Astrocyte (in vitro differentiated cells and primary cell): ENCODE data around the gene FNDC8. TPM values are rescaled to one million over a fixed set of nuclear protein-coding genes. Genes with fewer than 3 reads are reported as not detected.

Experiments used
- DNase-seq: peaks from one replicate; pipeline ENCODE4 v3.0.0-alpha.2; 2010; ENCODE audit warnings: low read depth
- FAIRE-seq: peaks from 2 replicates; lab custom pipeline; 2011; peaks lifted over from hg19 to GRCh38; lab: Jason Lieb, UNC
- H2AFZ ChIP-seq: 2 replicates; pipeline ENCODE4 v1.6.0; 2012; ENCODE audit warnings: low read depth, low read length, inconsistent platforms
- H3K27ac ChIP-seq: 2 replicates; pipeline ENCODE4 v1.5.1; 2011; ENCODE audit warnings: low read depth, low read length, inconsistent platforms
- H3K27me3 ChIP-seq: 2 replicates; pipeline ENCODE4 v1.6.0; 2011; ENCODE audit warnings: low read length, inconsistent platforms; ENCODE audit not compliant: insufficient read depth
- H3K36me3 ChIP-seq: 2 replicates; pipeline ENCODE4 v1.5.1; 2011; ENCODE audit warnings: low read length, inconsistent platforms; ENCODE audit not compliant: insufficient read depth
- H3K4me1 ChIP-seq: 2 replicates; pipeline ENCODE4 v1.5.1; 2011; ENCODE audit warnings: low read length, inconsistent platforms; ENCODE audit not compliant: insufficient read depth
- H3K4me2 ChIP-seq: 2 replicates; pipeline ENCODE4 v1.6.0; 2012; ENCODE audit warnings: low read length, inconsistent platforms
- H3K4me3 ChIP-seq: 2 replicates; pipeline ENCODE4 v1.5.1; 2011; ENCODE audit warnings: low read depth, mild to moderate bottlenecking, low read length, inconsistent platforms; ENCODE audit not compliant: insufficient read depth
- H3K79me2 ChIP-seq: 2 replicates; pipeline ENCODE4 v1.6.0; 2012; ENCODE audit warnings: mild to moderate bottlenecking, low read length, inconsistent platforms; ENCODE audit not compliant: insufficient read depth
- H3K9ac ChIP-seq: 2 replicates; pipeline ENCODE4 v1.6.0; 2012; ENCODE audit warnings: mild to moderate bottlenecking, low read length, inconsistent platforms
- H3K9me3 ChIP-seq: 2 replicates; pipeline ENCODE4 v1.5.1; 2012; ENCODE audit warnings: low read depth, mild to moderate bottlenecking, low read length, inconsistent platforms; ENCODE audit not compliant: insufficient read depth
- H4K20me1 ChIP-seq: 2 replicates; pipeline ENCODE4 v1.6.0; 2012; ENCODE audit warnings: low read length, inconsistent platforms; ENCODE audit not compliant: insufficient read depth
- H3K27ac Mint-ChIP-seq: one replicate; pipeline ENCODE4 v1.8.0; 2021; ENCODE audit warnings: mild to moderate bottlenecking, mixed read lengths; ENCODE audit not compliant: unreplicated experiment
- H3K27me3 Mint-ChIP-seq: one replicate; pipeline ENCODE4 v1.8.0; 2021; ENCODE audit warnings: low read depth, mixed read lengths; ENCODE audit not compliant: unreplicated experiment
- H3K36me3 Mint-ChIP-seq: one replicate; pipeline ENCODE4 v1.8.0; 2021; ENCODE audit warnings: low read depth, mixed read lengths; ENCODE audit not compliant: unreplicated experiment
- H3K4me1 Mint-ChIP-seq: one replicate; pipeline ENCODE4 v1.8.0; 2021; ENCODE audit warnings: low read depth, mixed read lengths; ENCODE audit not compliant: unreplicated experiment
- H3K4me3 Mint-ChIP-seq: one replicate; pipeline ENCODE4 v1.8.0; 2021; ENCODE audit warnings: mild to moderate bottlenecking, moderate library complexity, mixed read lengths; ENCODE audit not compliant: unreplicated experiment
- H3K9me3 Mint-ChIP-seq: one replicate; pipeline ENCODE4 v1.8.0; 2021; ENCODE audit warnings: mild to moderate bottlenecking, mixed read lengths; ENCODE audit not compliant: unreplicated experiment
- EZH2 ChIP-seq: IDR thresholded peaks from 2 replicates; pipeline ENCODE4 v1.6.1; 2012; ENCODE audit warnings: mild to moderate bottlenecking, low read length, inconsistent platforms; ENCODE audit not compliant: insufficient read depth
- total RNA-seq: library from RNA; stranded (reverse); gene quantifications from 2 replicates; pipeline ENCODE4 v1.2.1, GENCODE V29; 2021
- TF ChIP-seq, protein P1 (sequence below): IDR thresholded peaks from 2 replicates; pipeline ENCODE4 v1.5.1; 2011; ENCODE audit warnings: low read depth, mild to moderate bottlenecking, inconsistent platforms, low read length, moderate library complexity; ENCODE audit not compliant: insufficient read depth

Gene FNDC8
- total RNA-seq, 1 donor from 2014 or later = not detected

DNA sequence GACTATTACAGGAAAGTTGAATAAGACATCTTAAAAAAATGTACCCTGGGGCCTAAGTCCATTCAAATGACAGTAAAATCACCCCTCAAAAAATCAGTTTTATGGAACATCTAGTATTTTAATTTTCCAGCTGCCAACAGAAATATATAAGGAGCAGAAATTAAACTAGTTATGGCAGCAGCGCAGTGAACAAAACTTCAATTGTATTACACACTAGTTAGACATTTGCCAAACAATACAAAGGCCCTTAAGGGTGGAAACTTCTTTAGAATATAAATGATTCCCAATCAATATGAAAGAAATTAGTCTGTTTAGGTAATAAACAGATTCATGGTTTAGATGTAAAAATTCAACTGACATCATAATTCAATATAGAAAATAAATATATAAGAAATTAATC, 39.8 kb upstream of the FNDC8 start:
- H2AFZ ChIP-seq = no peak overlapping the region
- no peaks in the 10 kb centered on the region for H3K9me3 ChIP-seq
- no peaks in the 10 kb centered on the region for H3K9me3 Mint-ChIP-seq
- peaks cover 27% of the 10 kb centered on the region for H3K4me1 ChIP-seq
- peaks cover 21% of the 10 kb centered on the region for H3K4me1 Mint-ChIP-seq
- H3K36me3 ChIP-seq = no peaks in the 10 kb centered on the region
- H3K4me2 ChIP-seq = no peak overlapping the region
- no peak overlapping the region for H3K4me3 Mint-ChIP-seq
- FAIRE-seq (no peak), DNase-seq (no peak)
- H3K79me2 ChIP-seq = peaks cover 81% of the 10 kb centered on the region
- no peaks in the 10 kb centered on the region for H3K27me3 Mint-ChIP-seq
- H3K9ac ChIP-seq = no peak overlapping the region
- H3K27ac ChIP-seq = no peak overlapping the region
- peaks cover 17% of the 10 kb centered on the region for H4K20me1 ChIP-seq
- TF ChIP-seq EZH2 = no peak
- TF ChIP-seq, protein P1, sequence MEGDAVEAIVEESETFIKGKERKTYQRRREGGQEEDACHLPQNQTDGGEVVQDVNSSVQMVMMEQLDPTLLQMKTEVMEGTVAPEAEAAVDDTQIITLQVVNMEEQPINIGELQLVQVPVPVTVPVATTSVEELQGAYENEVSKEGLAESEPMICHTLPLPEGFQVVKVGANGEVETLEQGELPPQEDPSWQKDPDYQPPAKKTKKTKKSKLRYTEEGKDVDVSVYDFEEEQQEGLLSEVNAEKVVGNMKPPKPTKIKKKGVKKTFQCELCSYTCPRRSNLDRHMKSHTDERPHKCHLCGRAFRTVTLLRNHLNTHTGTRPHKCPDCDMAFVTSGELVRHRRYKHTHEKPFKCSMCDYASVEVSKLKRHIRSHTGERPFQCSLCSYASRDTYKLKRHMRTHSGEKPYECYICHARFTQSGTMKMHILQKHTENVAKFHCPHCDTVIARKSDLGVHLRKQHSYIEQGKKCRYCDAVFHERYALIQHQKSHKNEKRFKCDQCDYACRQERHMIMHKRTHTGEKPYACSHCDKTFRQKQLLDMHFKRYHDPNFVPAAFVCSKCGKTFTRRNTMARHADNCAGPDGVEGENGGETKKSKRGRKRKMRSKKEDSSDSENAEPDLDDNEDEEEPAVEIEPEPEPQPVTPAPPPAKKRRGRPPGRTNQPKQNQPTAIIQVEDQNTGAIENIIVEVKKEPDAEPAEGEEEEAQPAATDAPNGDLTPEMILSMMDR = no peak
- no peak overlapping the region for H3K4me3 ChIP-seq
- H3K27ac Mint-ChIP-seq = no peak overlapping the region
- no peaks in the 10 kb centered on the region for H3K27me3 ChIP-seq
- no peaks in the 10 kb centered on the region for H3K36me3 Mint-ChIP-seq

DNA sequence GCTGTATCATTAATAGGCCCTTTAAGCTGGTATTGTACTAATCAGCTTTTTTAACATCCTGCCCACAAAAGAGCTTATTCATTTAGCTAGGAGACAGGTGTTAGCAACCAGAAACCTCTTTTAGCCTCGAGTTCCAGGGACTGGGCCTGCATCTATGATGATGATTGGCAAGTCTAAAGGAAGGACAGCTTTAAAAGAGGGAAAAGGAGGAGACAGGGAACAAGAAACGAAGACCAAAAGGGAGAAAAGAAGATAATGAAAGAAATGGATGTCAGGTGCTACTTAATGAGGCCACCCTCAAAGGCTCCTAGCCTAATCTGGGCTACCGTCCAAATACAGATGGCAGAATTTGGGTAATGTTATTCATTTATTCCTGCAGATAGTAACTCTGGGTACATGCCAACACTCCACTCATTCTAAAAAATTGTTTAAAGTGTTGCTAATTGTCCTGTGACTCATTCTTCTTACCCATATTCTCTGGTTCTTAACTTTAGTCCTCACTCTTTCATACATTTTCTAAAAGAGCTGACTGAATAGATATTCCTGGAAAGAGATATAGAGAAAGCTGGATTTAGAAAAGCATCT, 39.2 kb upstream of the FNDC8 start:
- Mint-ChIP-seq H3K27ac (no peak overlapping the region), H3K4me1 (peaks cover 25% of the 10 kb centered on the region), H3K4me3 (no peak overlapping the region), H3K36me3 (no peaks in the 10 kb centered on the region), H3K9me3 (no peaks in the 10 kb centered on the region), H3K27me3 (no peaks in the 10 kb centered on the region)
- TF ChIP-seq, protein P1 = no peak
- no peak for TF ChIP-seq EZH2
- peak; percentile 13 for FAIRE-seq
- Histone ChIP-seq H3K36me3 (no peaks in the 10 kb centered on the region), H3K4me3 (peak overlapping the region; percentile 26), H3K79me2 (peaks cover 82% of the 10 kb centered on the region), H2AFZ (no peak overlapping the region), H3K4me1 (peaks cover 33% of the 10 kb centered on the region), H3K4me2 (peak overlapping the region; percentile 68), H3K9me3 (no peaks in the 10 kb centered on the region), H3K27ac (peak overlapping the region; percentile 48), H3K27me3 (no peaks in the 10 kb centered on the region), H3K9ac (peak overlapping the region; percentile 13), H4K20me1 (peaks cover 16% of the 10 kb centered on the region)
- DNase-seq = peak; percentile 87

DNA sequence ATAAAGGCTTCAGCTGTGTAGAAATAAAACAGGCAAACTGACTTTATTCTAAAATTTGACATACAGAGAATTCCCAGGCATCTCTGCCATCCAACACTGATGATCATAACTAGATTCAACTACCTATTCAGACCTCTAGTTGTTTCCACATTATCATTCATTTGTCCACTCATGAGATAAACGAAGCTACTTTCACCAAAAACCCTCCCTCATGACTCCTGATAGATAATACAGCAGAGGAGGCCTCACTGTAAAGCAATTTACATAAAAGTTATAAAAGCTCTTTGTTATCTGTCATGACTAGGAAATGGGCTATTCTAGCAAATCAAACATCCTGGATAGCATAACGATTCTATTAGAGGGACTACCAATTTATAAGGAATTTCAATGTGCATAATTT, 38.3 kb upstream of the FNDC8 start:
- FAIRE-seq = no peak
- Mint-ChIP-seq H3K27me3 (no peaks in the 10 kb centered on the region), H3K36me3 (no peaks in the 10 kb centered on the region)

More for the DNA sequence above, 38.3 kb upstream of the FNDC8 start:
- H3K4me1 Mint-ChIP-seq = peaks cover 33% of the 10 kb centered on the region
- H3K9me3 ChIP-seq = no peaks in the 10 kb centered on the region
- no peaks in the 10 kb centered on the region for H3K9me3 Mint-ChIP-seq
- H3K79me2 ChIP-seq = peaks cover 82% of the 10 kb centered on the region
- no peaks in the 10 kb centered on the region for H3K36me3 ChIP-seq
- TF ChIP-seq, protein P1 = no peak
- TF ChIP-seq EZH2 = no peak
- no peak overlapping the region for H2AFZ ChIP-seq
- H3K27me3 ChIP-seq = no peaks in the 10 kb centered on the region
- H3K27ac ChIP-seq = peak overlapping the region; percentile 48
- H3K4me2 ChIP-seq = peak overlapping the region; percentile 68
- H3K27ac Mint-ChIP-seq = no peak overlapping the region
- peaks cover 41% of the 10 kb centered on the region for H3K4me1 ChIP-seq
- H3K4me3 Mint-ChIP-seq = no peak overlapping the region
- peaks cover 8% of the 10 kb centered on the region for H4K20me1 ChIP-seq
- DNase-seq = no peak
- H3K4me3 ChIP-seq = no peak overlapping the region
- H3K9ac ChIP-seq = peak overlapping the region; percentile 13
